GM21367 (cell line): ENCODE measurements around the gene ARID5B.

Source experiments
- ATAC-seq: cut with Tn5 transposase; IDR thresholded peaks from one replicate; pipeline ENCODE4 v1.9.1; 2021; ENCODE audit not compliant: unreplicated experiment

The ARID5B gene

DNA sequence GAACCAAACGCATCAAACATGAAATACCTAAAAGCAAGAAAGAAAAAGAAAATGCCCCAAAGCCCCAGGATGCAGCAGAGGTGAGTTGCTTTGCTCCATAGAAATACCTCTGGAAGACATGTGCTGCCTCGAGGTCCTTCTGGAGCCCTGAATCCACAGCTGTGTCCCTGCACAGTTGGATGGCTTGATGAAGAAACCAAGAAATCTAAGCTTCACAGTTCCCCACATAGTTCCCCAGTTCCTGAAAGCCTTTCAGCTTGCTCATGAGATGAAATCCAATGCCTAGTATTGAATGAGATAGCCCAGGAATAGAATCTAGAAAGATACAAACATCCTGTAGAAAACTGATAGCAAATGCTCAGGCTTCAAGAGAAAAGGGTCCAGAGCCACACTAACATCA is 184.3 kb downstream of the ARID5B start:
- no peak for ATAC-seq

DNA sequence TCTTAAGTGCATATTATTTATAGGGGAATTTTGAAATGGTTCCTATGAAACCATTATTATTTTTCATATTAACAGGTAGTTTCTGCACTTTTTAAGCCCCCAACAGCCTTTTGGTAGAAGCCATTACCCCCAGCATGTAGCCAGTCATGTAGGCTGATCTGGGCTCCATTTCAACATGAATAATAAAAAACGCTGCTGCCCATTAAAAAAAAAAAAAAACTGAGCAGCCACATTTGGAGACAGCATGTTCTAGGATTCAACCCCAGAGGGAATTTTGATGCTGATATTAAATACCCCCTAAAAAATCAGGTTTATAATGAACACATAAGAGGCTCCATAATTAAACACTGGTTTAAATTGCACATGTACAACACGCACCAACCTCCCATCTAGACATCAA is 185.8 kb downstream of the ARID5B start:
- no peak for ATAC-seq

DNA sequence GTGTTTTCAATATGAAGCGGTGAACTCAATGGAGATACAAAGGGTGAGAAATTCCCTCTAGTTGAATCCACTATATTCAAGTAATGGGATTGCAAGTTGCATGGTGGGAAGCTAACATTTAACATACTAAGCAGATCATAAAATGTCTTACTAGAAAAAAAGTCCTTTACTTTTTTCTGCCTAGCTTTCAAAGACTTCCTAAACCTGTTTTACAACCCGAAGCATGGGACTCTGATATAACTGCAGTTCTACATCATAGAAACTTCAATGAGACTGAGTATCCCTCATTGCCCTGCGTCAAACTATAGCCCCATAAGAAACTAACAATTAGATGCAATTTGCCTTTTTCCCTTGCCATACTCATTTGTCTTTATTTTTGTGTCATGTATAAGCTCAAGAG is 187.3 kb downstream of the ARID5B start:
- ATAC-seq = no peak

DNA sequence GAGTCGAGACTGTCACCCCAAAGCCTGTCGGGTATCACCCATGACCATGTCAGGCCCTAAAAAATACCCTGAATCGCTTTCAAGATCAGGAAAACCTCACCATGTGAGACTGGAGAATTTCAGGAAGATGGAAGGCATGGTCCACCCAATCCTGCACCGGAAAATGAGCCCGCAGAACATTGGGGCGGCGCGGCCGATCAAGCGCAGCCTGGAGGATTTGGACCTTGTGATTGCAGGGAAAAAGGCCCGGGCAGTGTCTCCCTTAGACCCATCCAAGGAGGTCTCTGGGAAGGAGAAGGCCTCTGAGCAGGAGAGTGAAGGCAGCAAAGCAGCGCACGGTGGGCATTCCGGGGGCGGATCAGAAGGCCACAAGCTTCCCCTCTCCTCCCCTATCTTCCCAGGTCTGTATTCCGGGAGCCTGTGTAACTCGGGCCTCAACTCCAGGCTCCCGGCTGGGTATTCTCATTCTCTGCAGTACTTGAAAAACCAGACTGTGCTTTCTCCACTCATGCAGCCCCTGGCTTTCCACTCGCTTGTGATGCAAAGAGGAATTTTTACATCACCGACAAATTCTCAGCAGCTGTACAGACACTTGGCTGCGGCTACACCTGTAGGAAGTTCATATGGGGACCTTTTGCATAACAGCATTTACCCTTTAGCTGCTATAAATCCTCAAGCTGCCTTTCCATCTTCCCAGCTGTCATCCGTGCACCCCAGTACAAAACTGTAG is 191.0 kb downstream of the ARID5B start:
- no peak for ATAC-seq

DNA sequence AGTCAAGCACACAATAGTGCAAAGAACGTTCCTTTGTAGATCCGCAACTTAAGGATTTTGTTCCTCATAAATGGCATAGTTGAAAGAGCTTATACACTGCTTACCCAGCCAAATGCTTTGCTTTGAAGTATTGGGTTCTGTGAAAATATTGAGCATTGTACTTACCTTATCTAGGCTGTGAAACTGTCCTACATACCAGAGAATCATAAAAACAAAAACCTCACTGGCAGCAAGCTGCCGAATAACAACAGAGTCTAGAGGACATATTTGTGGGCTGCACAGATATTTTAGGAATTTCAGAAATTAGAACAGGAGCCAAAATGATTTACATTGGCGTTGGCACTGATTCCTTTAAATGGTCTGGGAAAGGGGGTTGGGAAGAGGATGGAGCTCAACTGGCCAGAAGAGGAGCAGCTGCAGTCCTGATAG is 192.4 kb downstream of the ARID5B start:
- ATAC-seq = no peak

DNA sequence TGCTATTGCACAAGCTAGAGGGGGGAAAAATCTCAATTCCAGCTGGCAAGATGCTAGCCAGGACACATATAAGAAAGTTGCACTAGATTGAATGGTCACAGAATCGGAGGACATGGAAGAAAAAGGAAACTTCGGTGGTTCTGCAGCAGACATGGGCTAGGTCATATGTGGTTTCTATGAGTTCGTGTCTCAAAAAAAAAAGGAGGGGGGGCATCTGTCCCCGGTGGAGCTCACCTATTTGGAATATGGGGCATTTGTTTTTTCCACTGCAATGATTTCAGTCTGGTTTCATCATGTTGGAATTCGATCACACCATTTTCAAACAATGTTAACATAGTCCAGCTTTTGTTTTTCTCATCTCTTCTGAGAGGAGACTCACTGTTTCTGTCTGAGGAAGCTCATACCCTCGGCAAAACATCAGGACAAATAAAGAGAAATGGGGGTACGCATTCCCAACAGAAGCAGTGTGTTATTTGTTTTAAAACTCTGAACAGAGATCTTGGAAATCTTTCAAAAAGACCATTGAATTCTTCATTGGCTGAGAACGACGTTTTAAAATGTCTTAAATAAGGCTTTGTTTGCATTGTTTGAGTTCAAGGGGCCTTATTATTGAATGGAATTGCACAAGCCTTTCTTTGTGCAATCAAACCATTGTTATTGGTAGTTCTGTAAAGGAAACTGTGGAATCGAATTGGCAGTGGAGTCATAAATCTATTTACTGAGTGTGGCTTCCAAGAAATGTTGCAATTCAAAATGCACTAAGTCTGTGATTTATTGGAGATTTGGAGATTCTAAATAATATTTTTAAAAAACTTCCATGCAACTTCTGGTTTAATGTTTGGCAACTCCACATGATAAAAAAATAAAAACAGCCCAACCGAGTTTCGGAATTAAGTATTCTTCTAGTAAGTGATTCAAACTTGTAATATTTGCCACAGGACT is 194.0 kb downstream of the ARID5B start:
- ATAC-seq = no peak

DNA sequence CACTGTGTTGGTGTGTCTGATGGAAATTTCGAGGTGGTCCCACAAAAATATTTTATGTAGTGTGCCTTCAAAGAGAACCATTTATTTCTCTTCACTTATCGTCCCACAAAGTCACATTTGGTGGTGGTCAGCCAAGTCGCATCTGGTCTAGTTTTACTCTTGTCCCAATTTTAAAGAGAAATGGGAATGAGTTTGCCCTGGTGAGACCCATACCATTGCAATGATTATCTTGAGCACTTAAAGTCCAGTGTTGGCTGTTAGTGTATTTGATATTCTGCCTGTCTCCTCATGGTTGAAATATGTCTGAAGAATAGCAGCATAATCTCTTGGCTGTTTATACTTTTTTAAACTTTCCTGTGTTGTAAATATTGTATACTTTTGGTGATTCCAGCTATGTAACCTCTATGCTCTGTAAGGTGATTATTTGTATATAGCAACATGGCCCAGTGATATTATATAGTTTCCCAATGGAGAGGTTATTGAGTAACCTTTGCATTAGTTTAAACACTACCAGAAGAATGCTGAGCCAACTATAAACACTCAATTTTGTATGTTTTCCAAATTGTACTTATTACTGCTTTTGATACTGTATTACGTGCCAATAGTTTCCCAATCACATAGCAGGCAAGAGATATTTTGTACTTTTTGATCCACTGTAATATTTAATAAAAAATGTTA is 194.9 kb downstream of the ARID5B start:
- ATAC-seq = no peak

DNA sequence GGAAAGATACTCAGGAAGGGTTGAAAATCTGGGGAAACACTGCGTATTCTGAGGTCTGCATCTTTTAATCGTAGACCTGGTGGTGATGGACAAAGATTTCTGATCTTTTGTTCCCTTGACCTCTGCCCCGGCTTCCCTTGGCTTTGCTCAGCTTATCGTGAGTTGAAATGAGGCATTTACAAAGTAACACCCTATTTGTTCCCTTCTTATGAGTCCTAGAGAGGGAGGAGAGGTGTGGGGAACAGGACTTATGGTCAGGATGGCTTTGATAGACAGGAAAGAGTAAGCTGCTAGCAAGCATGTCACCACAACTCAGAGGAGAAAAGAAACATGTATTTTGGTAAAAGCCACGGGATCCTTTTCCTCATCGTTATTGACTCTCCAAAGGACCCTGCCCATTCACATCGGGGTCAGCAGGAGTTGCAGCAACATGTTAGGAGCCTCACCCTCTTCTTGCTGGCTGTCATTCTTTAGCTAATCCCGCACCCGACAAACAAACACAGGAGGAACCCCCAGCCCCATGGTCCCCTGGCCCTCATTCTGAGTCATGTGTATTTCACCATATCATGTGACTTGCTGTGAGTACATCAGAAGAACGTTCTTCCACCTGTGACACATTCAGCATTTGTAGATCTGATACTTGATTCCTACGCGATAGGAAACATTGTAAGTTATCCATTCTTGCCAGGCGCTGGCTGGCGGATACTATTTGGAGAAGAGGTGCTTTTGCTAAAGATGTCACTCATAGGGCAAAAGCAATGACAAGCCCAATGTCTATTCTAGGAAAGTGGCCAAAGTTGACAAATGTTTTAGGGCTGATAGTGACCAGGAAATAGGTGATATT is 197.0 kb downstream of the ARID5B start:
- no peak for ATAC-seq

DNA sequence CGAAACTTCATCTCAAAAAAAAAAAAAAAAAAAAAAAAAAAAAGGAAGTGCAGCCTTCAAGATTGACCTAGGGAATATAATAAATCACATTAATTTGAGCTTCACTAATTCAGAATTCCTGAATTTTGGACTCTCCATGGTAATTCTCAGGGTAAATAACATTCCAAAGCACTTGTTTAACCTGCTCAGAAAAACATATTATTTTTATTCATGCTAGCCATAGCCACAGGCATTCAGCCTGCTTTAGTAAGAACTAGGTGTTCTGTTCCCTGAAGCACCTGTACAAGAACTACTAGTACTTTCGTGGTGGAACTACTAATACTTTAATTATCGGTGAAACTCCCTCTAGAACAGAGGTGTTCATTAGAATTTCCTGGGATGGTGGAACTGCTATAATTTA is 197.8 kb downstream of the ARID5B start:
- no peak for ATAC-seq

DNA sequence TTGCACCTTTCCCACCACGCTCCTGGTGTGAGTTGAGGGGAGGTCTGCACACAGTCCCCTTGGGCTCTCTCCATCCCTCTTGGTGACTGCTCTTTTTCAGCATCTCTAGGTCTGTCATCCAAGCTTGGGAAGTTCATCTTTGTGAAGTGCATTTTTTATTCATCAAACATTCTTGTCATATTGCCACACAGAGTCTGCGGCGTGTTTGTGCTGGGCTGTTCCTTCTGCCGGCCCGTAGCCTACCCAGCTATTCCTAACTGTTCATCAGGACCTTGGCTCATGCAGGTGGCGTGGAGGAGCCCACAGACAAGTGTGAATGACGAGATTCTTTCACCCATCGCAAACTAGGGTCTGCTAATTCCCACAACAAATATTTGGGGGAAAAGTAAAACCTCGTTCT is 202.4 kb downstream of the ARID5B start:
- no peak for ATAC-seq

DNA sequence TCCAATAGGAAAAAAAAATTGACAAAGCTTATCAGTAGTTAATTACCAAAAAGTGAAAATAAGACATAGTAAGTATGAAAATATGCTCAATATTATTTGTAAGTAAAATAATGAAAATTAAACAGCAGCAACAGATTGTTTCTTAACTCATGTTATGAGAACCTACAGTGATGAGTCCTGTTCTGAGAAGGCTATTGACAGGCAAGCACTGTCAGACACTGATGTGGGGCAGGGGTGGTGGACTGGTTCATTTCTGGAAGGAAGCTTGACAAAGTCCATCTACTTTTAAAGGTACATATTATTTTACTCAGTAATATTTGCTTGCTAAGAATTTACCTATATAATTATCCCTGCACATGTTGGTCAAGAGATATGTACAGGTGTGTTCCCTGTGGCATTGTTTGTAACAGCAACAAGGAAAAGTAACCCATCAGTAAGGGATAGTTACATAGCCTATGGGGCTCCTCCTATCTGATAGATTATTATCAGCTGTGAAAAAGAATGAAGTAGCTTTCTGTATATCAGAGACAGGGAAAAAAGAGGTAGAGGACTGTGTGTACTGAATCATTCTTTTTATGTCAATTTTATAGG is 205.5 kb downstream of the ARID5B start:
- no peak for ATAC-seq

DNA sequence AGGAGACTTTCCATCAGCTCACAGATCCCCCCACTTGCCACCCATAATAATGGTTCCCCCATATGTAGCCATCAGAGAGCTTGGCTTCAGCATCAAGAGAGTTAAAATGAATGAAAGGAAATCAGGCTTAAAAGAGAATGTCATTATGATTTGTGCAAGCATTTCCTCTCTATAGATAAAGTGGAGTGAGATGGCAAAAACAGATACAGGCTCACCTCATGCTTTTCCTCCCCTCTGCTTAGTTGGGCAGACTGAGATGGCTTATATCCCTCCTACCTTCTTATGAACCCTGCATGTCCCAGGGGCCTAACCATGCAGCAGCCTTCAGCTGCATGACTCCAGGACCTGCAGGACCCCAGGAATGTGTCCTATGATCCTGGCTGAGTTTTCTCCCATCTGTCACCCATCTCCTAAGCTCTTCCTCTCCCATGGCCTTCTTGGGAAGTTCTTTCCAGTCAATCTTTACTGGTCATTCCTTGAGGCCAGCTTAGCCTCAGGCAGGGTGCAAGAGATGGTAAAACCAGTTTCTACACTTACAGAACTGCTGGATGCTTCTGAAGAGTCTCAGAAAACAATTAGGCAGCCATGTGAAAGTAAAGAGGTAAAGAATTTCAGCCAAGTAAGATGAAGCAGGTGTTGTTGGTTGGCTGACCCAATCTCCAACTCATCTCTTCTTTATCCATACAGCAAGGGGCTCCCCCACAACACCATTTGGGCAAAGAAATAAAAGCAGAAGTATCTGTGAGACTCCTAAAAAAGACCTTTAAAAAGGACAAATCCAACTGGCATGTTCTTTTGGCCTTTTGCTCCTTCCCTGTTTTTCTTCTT is 207.5 kb downstream of the ARID5B start:
- ATAC-seq = no peak

DNA sequence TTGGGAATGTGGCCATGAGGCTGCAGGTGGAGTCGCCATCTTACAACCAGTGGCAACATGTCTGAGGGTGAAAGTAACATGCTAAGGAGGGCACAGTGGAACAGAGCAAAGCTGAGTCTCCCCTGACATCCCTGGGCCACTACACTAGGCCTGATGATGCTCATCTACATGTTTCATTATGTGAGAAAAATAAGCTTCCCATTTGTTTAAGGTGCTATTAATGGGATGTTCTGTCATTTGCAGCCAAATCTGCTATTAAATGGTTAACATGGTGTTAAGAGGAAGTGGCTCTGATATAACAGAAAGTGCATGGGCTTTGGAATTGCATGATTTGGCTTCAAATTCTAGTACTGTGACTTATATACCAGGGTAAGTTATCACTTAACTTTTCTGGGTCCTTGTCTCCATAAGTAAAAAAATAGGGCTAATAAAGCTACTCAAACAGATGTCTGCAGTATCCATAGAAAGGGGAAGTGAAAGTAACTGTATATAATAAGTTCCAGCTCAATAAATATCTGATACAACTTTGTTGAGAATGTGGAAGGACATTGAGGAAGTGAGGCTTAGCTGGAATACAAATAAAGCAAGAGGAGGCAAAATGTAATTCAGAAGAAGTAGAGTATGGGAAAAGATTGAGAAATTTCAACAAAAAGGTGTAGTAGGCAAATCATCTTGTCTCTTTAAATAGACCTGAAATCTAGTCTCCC is 208.2 kb downstream of the ARID5B start:
- peak; percentile 76 for ATAC-seq

DNA sequence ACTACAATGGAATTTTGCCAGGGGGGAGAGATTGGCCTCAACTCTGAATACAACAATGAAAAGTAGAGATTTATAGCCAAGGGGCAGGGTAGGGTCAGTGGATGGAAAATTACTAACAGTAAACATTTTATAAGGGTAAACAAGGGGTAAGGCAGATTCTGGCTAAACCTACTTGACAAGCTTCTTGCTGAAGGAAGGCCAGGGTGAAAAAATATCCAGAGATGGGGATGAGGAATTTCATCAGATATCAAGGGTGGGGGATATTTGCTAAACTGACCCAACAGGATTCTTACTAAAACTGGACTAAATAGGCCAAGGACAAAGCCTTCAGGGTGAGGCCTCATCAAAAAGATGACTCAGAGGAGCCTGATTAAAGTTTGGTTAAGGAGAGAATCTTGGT is 210.8 kb downstream of the ARID5B start:
- ATAC-seq = no peak

DNA sequence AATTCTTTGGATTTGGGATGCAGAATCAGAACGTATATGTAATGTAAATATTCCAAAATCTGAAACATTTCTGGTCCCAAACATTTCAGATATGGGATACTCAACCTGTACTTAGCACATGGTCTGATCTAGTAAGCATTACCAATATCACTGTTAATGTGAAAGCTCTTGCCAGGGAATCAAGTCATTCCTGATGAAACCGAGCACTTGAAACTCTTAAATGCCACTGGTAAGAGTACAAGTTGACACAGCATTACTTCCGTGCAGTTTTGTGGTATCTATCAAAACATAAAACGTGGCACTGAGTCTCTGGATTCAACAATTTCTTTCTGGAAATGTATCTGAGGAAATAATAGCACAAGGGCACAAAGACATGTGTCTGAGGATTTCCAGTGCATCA is 211.5 kb downstream of the ARID5B start:
- no peak for ATAC-seq

DNA sequence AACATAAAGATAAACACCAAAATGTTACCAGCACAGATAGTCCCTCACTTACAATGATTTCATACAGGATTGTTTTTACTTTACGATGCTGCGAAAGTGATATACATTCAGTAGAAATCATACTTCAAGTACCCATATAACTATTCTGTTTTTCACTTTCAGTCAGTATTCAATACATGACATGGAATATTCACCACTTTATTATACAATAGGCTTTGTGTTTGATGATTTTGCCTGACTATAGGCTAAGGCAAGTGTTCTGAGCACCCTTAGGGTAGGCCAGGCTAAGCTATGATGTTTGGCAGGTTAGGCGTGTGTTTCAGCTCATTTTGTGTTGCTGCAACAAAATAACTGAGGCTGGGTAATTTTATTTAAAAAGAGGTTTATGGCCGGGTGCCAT is 212.2 kb downstream of the ARID5B start:
- ATAC-seq = no peak

DNA sequence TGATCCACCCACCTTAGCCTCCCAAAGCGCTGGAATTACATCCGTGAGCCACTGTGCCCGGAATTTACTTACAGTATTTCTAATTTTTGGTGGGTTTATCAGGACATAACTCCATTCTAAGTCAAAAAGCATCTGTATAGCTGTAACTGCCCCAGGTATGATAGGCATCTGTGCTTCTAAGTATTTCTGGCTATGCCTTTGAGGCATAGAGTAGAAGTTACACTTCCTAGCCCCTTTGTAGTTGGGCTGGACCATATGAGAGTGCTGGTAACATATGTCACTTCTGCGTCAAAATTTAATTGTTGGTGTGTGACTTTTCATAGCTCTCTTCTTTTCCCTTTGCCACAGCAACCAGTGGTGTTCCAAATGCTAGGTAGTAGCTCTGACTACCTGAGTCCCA is 213.8 kb downstream of the ARID5B start:
- ATAC-seq = no peak

DNA sequence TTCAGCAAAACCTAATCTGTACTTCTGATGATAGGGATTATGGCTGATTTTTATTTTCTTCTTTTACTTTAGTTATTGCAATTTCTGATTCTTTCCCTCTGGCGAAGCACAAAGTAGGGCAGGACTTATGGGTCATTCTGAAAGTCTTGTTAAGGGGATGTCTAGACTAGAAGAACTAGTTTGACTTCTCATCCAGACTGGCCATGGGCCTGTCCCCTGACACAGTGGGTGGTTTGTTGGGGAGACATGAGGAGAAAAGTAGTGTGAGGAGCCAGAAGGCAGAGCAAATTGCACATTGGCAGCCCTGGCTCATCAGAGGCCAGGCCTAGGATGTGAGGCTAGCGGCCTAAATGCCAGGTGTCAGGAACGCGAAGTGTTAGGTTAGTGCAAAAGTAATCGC is 214.3 kb downstream of the ARID5B start:
- no peak for ATAC-seq

DNA sequence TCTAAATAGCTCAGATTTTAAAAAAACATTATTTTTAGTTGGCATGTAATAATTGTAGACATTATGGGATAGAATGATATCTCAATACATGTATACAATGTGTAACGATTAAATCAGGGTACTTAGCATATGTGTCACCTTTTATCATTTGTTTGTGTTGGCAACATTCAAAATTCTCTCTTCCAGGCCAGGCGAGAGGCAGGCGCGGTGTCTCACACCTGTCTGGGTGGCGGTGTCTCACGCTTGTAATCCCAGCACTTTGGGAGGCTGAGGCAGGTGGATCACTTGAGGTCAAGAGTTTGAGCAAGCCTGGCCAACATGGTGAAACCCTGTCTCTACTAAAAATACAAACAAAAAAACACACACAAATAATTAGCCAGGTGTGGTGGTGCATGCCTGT is 215.4 kb downstream of the ARID5B start:
- ATAC-seq = no peak
